ENCODE results near the gene PGBD1. TPM values are rescaled to one million over a fixed set of nuclear protein-coding genes. Genes with fewer than 3 reads are reported as not detected.
"Not testable (repeated sequence)": the region's sequence is repeated elsewhere in the genome, so short reads cannot be mapped to it uniquely, and the experiment has no call there.

Gene PGBD1
- total and polyA plus RNA-seq, 2 experiments from 2014 or later: 7.5 to 10.5 TPM

- no peak overlapping the region for H3K27ac ChIP-seq (ENCODE audit: low read depth)
- H3K4me1 ChIP-seq (ENCODE audit: insufficient read depth): no peaks in the 10 kb centered on the region
- H3K4me2 ChIP-seq: no peak overlapping the region
- no peak overlapping the region for H3K4me3 ChIP-seq
- Mint-ChIP-seq H3K4me3 (no peak overlapping the region), H3K27ac (no peak overlapping the region), H3K27me3 (ENCODE audit: insufficient read depth, low read depth, poor library complexity) (no peaks in the 10 kb centered on the region), H3K36me3 (ENCODE audit: low read depth) (peaks cover 5% of the 10 kb centered on the region), H3K9me3 (no peaks in the 10 kb centered on the region), H3K4me1 (no peaks in the 10 kb centered on the region)
- H2AFZ ChIP-seq: no peak overlapping the region
- H3K36me3 ChIP-seq (ENCODE audit: insufficient read depth): no peaks in the 10 kb centered on the region
- H3K27me3 ChIP-seq (ENCODE audit: insufficient read depth): no peaks in the 10 kb centered on the region
- no peaks in the 10 kb centered on the region for H3K9me2 ChIP-seq (ENCODE audit: insufficient read depth)
- no peaks in the 10 kb centered on the region for H3F3A ChIP-seq (replicated peaks; ENCODE audit: low read depth)
- DNase-seq (ENCODE audit: low spot score): no peak
- no peak for ATAC-seq
- no peak for TF ChIP-seq EZH2 (IDR thresholded peaks at IDR 0.05; ENCODE audit: low read depth, unreplicated experiment)
- TF ChIP-seq STAT1 (IDR thresholded peaks at IDR 0.05; ENCODE audit: unreplicated experiment): no peak
- TF ChIP-seq, protein P1, sequence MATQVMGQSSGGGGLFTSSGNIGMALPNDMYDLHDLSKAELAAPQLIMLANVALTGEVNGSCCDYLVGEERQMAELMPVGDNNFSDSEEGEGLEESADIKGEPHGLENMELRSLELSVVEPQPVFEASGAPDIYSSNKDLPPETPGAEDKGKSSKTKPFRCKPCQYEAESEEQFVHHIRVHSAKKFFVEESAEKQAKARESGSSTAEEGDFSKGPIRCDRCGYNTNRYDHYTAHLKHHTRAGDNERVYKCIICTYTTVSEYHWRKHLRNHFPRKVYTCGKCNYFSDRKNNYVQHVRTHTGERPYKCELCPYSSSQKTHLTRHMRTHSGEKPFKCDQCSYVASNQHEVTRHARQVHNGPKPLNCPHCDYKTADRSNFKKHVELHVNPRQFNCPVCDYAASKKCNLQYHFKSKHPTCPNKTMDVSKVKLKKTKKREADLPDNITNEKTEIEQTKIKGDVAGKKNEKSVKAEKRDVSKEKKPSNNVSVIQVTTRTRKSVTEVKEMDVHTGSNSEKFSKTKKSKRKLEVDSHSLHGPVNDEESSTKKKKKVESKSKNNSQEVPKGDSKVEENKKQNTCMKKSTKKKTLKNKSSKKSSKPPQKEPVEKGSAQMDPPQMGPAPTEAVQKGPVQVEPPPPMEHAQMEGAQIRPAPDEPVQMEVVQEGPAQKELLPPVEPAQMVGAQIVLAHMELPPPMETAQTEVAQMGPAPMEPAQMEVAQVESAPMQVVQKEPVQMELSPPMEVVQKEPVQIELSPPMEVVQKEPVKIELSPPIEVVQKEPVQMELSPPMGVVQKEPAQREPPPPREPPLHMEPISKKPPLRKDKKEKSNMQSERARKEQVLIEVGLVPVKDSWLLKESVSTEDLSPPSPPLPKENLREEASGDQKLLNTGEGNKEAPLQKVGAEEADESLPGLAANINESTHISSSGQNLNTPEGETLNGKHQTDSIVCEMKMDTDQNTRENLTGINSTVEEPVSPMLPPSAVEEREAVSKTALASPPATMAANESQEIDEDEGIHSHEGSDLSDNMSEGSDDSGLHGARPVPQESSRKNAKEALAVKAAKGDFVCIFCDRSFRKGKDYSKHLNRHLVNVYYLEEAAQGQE (IDR thresholded peaks at IDR 0.05; ENCODE audit: unreplicated experiment): no peak
- TF ChIP-seq ZNF114 (CRISPR knock-in tag; IDR thresholded peaks at IDR 0.05): no peak
- 0 out of 2 replicates have a peak, but pooled peaks cover 5% of the 10 kb centered on the region for H4K20me1 ChIP-seq (replicated peaks; ENCODE audit: insufficient read depth)
- no peaks in the 10 kb centered on the region for H3K79me2 ChIP-seq (replicated peaks; ENCODE audit: insufficient read depth)
Observed at GRCh38 chr6:28296520-28297060, 15.2 kb downstream of the PGBD1 start.

- H3K9me2 ChIP-seq (ENCODE audit: insufficient read depth): no peaks in the 10 kb centered on the region
- no peaks in the 10 kb centered on the region for H3K36me3 ChIP-seq (ENCODE audit: insufficient read depth)
- no peak overlapping the region for H3K4me3 Mint-ChIP-seq
- no peaks in the 10 kb centered on the region for H3K27me3 Mint-ChIP-seq (ENCODE audit: insufficient read depth, low read depth, poor library complexity)
- H3K27me3 ChIP-seq (ENCODE audit: insufficient read depth): no peaks in the 10 kb centered on the region
- no peaks in the 10 kb centered on the region for H3K4me1 ChIP-seq (ENCODE audit: insufficient read depth)
- DNase-seq (ENCODE audit: low spot score) (no peak), ATAC-seq (no peak)
- no peak overlapping the region for H3K27ac ChIP-seq (ENCODE audit: low read depth)
- peaks cover 3% of the 10 kb centered on the region; the same call in 1 of the 3 replicates for H3K9me3 Mint-ChIP-seq
- H3K27ac Mint-ChIP-seq: no peak overlapping the region
- no peak overlapping the region for H3K4me3 ChIP-seq
- no peaks in the 10 kb centered on the region for H3K79me2 ChIP-seq (replicated peaks; ENCODE audit: insufficient read depth)
- no peaks in the 10 kb centered on the region for H3K4me1 Mint-ChIP-seq
- TF ChIP-seq JUNB (IDR thresholded peaks at IDR 0.05; ENCODE audit: unreplicated experiment): no peak
- no peak for TF ChIP-seq STAT1 (IDR thresholded peaks at IDR 0.05; ENCODE audit: unreplicated experiment)
- 0 out of 2 replicates have a peak, but pooled peaks cover 3% of the 10 kb centered on the region for H4K20me1 ChIP-seq (replicated peaks; ENCODE audit: insufficient read depth)
- peaks cover 4% of the 10 kb centered on the region for H3K36me3 Mint-ChIP-seq (ENCODE audit: low read depth)
- H3F3A ChIP-seq (replicated peaks; ENCODE audit: low read depth): no peaks in the 10 kb centered on the region
- no peak overlapping the region for H2AFZ ChIP-seq
- no peak overlapping the region for H3K4me2 ChIP-seq
Observed at GRCh38 chr6:28303570-28303969, 22.2 kb downstream of the PGBD1 start.

GRCh38 chr6:28306363-28306762 is 25.0 kb downstream of the PGBD1 start:
- H3K9me2 ChIP-seq (ENCODE audit: insufficient read depth); H3K27me3 Mint-ChIP-seq (ENCODE audit: insufficient read depth, low read depth, poor library complexity); H3F3A ChIP-seq (replicated peaks; ENCODE audit: low read depth); H3K36me3 Mint-ChIP-seq (ENCODE audit: low read depth); H3K27ac ChIP-seq (ENCODE audit: low read depth); H3K79me2 ChIP-seq (replicated peaks; ENCODE audit: insufficient read depth); ATAC-seq; H3K36me3 ChIP-seq (ENCODE audit: insufficient read depth); DNase-seq (ENCODE audit: low spot score); H3K27me3 ChIP-seq (ENCODE audit: insufficient read depth); H3K4me3 ChIP-seq; H3K4me2 ChIP-seq; H3K4me3 Mint-ChIP-seq; H2AFZ ChIP-seq; H3K9me3 Mint-ChIP-seq; H3K27ac Mint-ChIP-seq; H4K20me1 ChIP-seq (replicated peaks; ENCODE audit: insufficient read depth): not testable (repeated sequence)
- H3K4me1 Mint-ChIP-seq: peaks cover 20% of the 10 kb centered on the region
- peaks cover 21% of the 10 kb centered on the region for H3K4me1 ChIP-seq (ENCODE audit: insufficient read depth)

Measured in GM23338 (cell line).